Fibroblast of lung (primary cell): Measurements from ENCODE around the gene WDR41. TPM values are rescaled to one million over a fixed set of nuclear protein-coding genes. Genes with fewer than 3 reads are reported as not detected.

Source experiments
- DNase-seq, 2 donors: peaks; one replicate each; pipeline versions ENCODE4 v3.0.0 to v3.0.0-alpha.2; 2010; ENCODE audit warnings: low read depth in 2 of 2
- H2AFZ ChIP-seq: 2 replicates; pipeline ENCODE4 v1.5.1; 2012; ENCODE audit warnings: low read length, control low read depth, inconsistent platforms
- H3K27ac ChIP-seq: 2 replicates; pipeline ENCODE4 v1.5.1; 2011; ENCODE audit warnings: low read length, control low read depth; ENCODE audit not compliant: insufficient read depth
- H3K27me3 ChIP-seq: 2 replicates; pipeline ENCODE4 v1.5.1; 2011; ENCODE audit warnings: mild to moderate bottlenecking, low read length; ENCODE audit not compliant: control insufficient read depth, insufficient read depth
- H3K36me3 ChIP-seq: 2 replicates; pipeline ENCODE4 v1.5.1; 2011; ENCODE audit warnings: low read length; ENCODE audit not compliant: control insufficient read depth, insufficient read depth
- H3K4me1 ChIP-seq: 2 replicates; pipeline ENCODE4 v1.5.1; 2011; ENCODE audit warnings: low read length; ENCODE audit not compliant: control insufficient read depth, insufficient read depth; ENCODE audit errors: extremely low read depth
- H3K4me2 ChIP-seq: 2 replicates; pipeline ENCODE4 v1.5.1; 2011; ENCODE audit warnings: low read length, control low read depth; ENCODE audit not compliant: insufficient read depth; ENCODE audit errors: extremely low read depth
- H3K4me3 ChIP-seq, 4 experiments: fragments of 200-600 bp in 1 of 4; sonication (generic) in 1 of 4; replicated peaks in 1 of 4; 2 replicates each; pipeline ENCODE4 v1.5.1; 2011 to 2016; ENCODE audit warnings: low read length in 4 of 4, low read depth in 3 of 4, mild to moderate bottlenecking in 3 of 4, control low read depth in 2 of 4, inconsistent platforms in 1 of 4, mixed read lengths in 1 of 4; ENCODE audit not compliant: insufficient read depth in 1 of 4; ENCODE audit errors: control extremely low read depth in 1 of 4
- H3K79me2 ChIP-seq: 2 replicates; pipeline ENCODE4 v1.5.1; 2012; ENCODE audit warnings: mild to moderate bottlenecking, low read length, inconsistent platforms; ENCODE audit not compliant: control insufficient read depth, insufficient read depth
- H3K9ac ChIP-seq: 2 replicates; pipeline ENCODE4 v1.5.1; 2011; ENCODE audit warnings: mild to moderate bottlenecking, low read length, control low read depth; ENCODE audit not compliant: insufficient read depth
- H3K9me3 ChIP-seq: 2 replicates; pipeline ENCODE4 v1.5.1; 2012; ENCODE audit warnings: low read depth, low read length; ENCODE audit not compliant: control insufficient read depth, insufficient read depth
- H4K20me1 ChIP-seq: 2 replicates; pipeline ENCODE4 v1.5.1; 2011; ENCODE audit warnings: low read length; ENCODE audit not compliant: control insufficient read depth, insufficient read depth; ENCODE audit errors: extremely low read depth
- CTCF ChIP-seq, 2 donors: IDR thresholded peaks in 1 of 2; conservative IDR thresholded peaks in 1 of 2; 1 replicate in 1 of 2; 2 replicates in 1 of 2; pipeline ENCODE4 v1.5.1; 2011 to 2012; ENCODE audit warnings: low read length in 2 of 2, control low read depth in 1 of 2, inconsistent platforms in 1 of 2, low read depth in 1 of 2, mild to moderate bottlenecking in 1 of 2
- EZH2 ChIP-seq: IDR thresholded peaks from 2 replicates; pipeline ENCODE4 v1.5.1; 2012; ENCODE audit warnings: low read length, control low read depth, mild to moderate bottlenecking; ENCODE audit errors: missing control alignments
- polyA plus RNA-seq, 2 donors: library from polyadenylated mRNA; depleted of rRNA in 1 of 2; stranded (reverse) in 1 of 2; unstranded in 1 of 2; fragments of >200 nt; gene quantifications; 2 replicates each; pipeline ENCODE4 v1.2.1, GENCODE V29; 2011 to 2012; ENCODE audit warnings: missing spikeins in 1 of 2
- total RNA-seq: library from RNA; depleted of rRNA; stranded (reverse); fragments of >200 nt; gene quantifications from 2 replicates; pipeline ENCODE4 v1.2.1, GENCODE V29; 2014

The WDR41 gene
- total and polyA plus RNA-seq, 2 donors (not counting 1 experiment from before 2014, with no cell fraction given) = 116 to 161 TPM

DNA sequence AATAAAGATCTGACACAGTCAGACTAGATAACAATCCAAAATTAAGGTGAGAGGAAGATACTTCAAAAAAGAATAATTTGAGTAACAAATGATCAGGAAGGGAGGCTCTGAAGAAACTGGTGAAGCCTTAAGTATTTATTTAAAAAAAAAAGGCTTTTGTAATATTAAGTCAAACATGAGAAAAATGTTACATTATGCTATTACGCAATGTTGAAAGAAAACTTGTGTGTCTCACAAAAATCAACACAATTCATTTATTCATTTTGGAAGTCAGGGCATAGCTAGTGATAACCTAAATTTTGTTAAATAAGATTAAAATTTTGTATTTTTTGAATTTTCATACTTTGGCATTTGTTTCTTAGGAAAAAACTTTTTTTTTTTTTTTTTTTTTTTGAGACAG lies 28.2 kb downstream of the WDR41 start:
- peak in 1 of 2 donors; percentile 37 for DNase-seq
- Histone ChIP-seq H3K4me1 (no peaks in the 10 kb centered on the region), H3K9me3 (no peaks in the 10 kb centered on the region), H3K27me3 (no peaks in the 10 kb centered on the region), H3K4me3 (no peak overlapping the region), H2AFZ (no peak overlapping the region), H4K20me1 (no peaks in the 10 kb centered on the region), H3K4me2 (no peak overlapping the region), H3K36me3 (no peaks in the 10 kb centered on the region), H3K9ac (no peak overlapping the region), H3K79me2 (no peaks in the 10 kb centered on the region), H3K27ac (no peak overlapping the region)
- no peak for TF ChIP-seq EZH2
- no peak for TF ChIP-seq CTCF (conservative IDR thresholded peaks at IDR 0.05 in 1 of 2, IDR thresholded peaks at IDR 0.05 in 1 of 2; ENCODE audit: low read depth in 1 of 2, low read length in 2 of 2)

DNA sequence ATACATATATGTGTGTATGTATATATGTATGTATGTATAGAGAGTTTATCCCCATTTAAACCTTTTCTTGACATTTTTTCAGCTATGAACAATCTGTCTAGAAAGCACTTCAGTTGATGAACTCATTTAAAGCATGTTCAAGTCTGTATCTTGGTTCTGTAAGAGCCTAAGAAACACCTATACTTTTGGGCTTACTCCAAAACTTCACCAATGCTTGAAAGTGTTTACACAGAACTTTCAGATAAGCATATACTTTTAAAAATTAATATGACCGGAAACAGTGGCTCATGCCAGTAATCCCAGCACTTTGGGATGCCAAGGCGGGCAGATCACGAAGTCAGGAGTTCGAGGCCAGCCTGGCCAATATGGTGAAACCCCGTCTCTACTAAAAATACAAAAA lies 30.8 kb downstream of the WDR41 start:
- no peak overlapping the region for H3K9ac ChIP-seq
- no peak overlapping the region for H3K4me2 ChIP-seq
- no peaks in the 10 kb centered on the region for H3K27me3 ChIP-seq
- H3K9me3 ChIP-seq = no peaks in the 10 kb centered on the region
- TF ChIP-seq EZH2 (no peak), CTCF (conservative IDR thresholded peaks at IDR 0.05 in 1 of 2, IDR thresholded peaks at IDR 0.05 in 1 of 2; ENCODE audit: low read depth in 1 of 2, low read length in 2 of 2) (no peak)
- H3K4me3 ChIP-seq = no peak overlapping the region
- no peaks in the 10 kb centered on the region for H3K36me3 ChIP-seq
- no peak overlapping the region for H3K27ac ChIP-seq
- no peak for DNase-seq
- no peaks in the 10 kb centered on the region for H3K79me2 ChIP-seq
- no peak overlapping the region for H2AFZ ChIP-seq
- no peaks in the 10 kb centered on the region for H4K20me1 ChIP-seq
- no peaks in the 10 kb centered on the region for H3K4me1 ChIP-seq

DNA sequence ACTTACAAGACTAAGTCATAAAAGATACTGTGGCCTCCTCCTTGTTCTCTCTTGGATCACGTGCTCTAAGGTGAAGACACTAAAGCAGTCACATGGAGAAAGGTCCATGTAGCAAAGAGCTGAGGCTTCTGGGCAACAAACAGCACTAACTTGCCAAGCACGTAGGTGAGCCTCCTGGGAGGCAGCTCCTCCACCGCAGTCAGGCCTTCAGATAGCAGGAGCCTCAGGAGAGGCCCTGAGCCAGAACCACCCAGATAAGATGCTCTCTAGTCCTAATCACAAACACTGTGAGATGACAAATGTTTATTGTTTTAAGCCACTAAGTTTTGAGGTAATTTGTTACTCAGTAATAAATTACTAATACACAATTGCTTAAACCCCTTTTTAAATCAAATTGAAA lies 38.0 kb downstream of the WDR41 start:
- no peak overlapping the region for H2AFZ ChIP-seq
- H4K20me1 ChIP-seq = no peaks in the 10 kb centered on the region
- H3K27ac ChIP-seq = no peak overlapping the region
- no peaks in the 10 kb centered on the region for H3K4me1 ChIP-seq
- H3K9ac ChIP-seq = no peak overlapping the region
- H3K4me2 ChIP-seq = no peak overlapping the region
- H3K9me3 ChIP-seq = no peaks in the 10 kb centered on the region
- H3K4me3 ChIP-seq = no peak overlapping the region
- H3K79me2 ChIP-seq = no peaks in the 10 kb centered on the region
- H3K36me3 ChIP-seq = no peaks in the 10 kb centered on the region
- TF ChIP-seq EZH2 (no peak), CTCF (conservative IDR thresholded peaks at IDR 0.05 in 1 of 2, IDR thresholded peaks at IDR 0.05 in 1 of 2; ENCODE audit: low read depth in 1 of 2, low read length in 2 of 2) (no peak)
- DNase-seq = no peak
- H3K27me3 ChIP-seq = no peaks in the 10 kb centered on the region
